ENCODE data around the gene MAGI3.

- TF ChIP-seq CTCF (tag by site-specific recombination; IDR thresholded peaks at IDR 0.05) (no peak), GLI4 (tag by site-specific recombination; IDR thresholded peaks at IDR 0.05) (no peak), ZNF24 (tag by site-specific recombination; IDR thresholded peaks at IDR 0.05) (no peak), HOXD13 (CRISPR knock-in tag; IDR thresholded peaks at IDR 0.05; ENCODE audit: borderline replicate concordance) (no peak), REPIN1 (tag by site-specific recombination; IDR thresholded peaks at IDR 0.05; ENCODE audit: low read depth) (no peak), ZNF639 (tag by site-specific recombination; IDR thresholded peaks at IDR 0.05) (no peak), ZNF16 (tag by site-specific recombination; IDR thresholded peaks at IDR 0.05; ENCODE audit: low read depth) (no peak)
Observed at GRCh38 chr1:113538225-113538624, 147.9 kb downstream of the MAGI3 start.
